Stomach (tissue), 9 donors: Measurements from ENCODE around the gene DCDC2. TPM values are rescaled to one million over a fixed set of nuclear protein-coding genes. Genes with fewer than 3 reads are reported as not detected.

ENCODE experiments used
- DNase-seq, 2 donors: peaks; one replicate each; pipeline versions ENCODE4 v3.0.0 to v3.0.0-alpha.2; 2013 to 2019
- H3K27ac ChIP-seq, 5 donors: fragments of 200-600 bp in 4 of 5; sonication (generic) in 4 of 5; one replicate each; pipeline ENCODE4 v1.5.1; 2013 to 2019; ENCODE audit warnings: mild to moderate bottlenecking in 1 of 5, moderate library complexity in 1 of 5
- H3K27me3 ChIP-seq, 3 donors: fragments of 200-600 bp; sonication (generic); one replicate each; pipeline ENCODE4 v1.5.1; 2017 to 2019; ENCODE audit warnings: mixed run types in 1 of 3
- H3K36me3 ChIP-seq, 4 donors: fragments of 200-600 bp; sonication (generic); 1 replicate in 3 of 4; 2 replicates in 1 of 4; pipeline ENCODE4 v1.5.1; 2016 to 2019
- H3K4me1 ChIP-seq, 4 donors: fragments of 200-600 bp; sonication (generic); one replicate each; pipeline ENCODE4 v1.5.1; 2016 to 2019
- H3K4me3 ChIP-seq, 4 donors: fragments of 200-600 bp; sonication (generic) in 3 of 4; one replicate each; pipeline ENCODE4 v1.5.1; 2016 to 2019; ENCODE audit warnings: mild to moderate bottlenecking in 1 of 4
- H3K9me3 ChIP-seq, 4 donors: fragments of 200-600 bp; sonication (generic); one replicate each; pipeline ENCODE4 v1.5.1; 2016 to 2019
- CTCF ChIP-seq, 7 experiments: fragments of 450-650 bp in 4 of 7; fragments of 200-600 bp in 3 of 7; sonication (generic) in 3 of 7; IDR thresholded peaks; one replicate each; pipeline ENCODE4 v1.5.1; 2016 to 2019; ENCODE audit warnings: antibody characterized with exemption in 7 of 7, control low read depth in 2 of 7, mild to moderate bottlenecking in 1 of 7
- EP300 ChIP-seq: sonication (generic); formaldehyde crosslinking; IDR thresholded peaks from one replicate; pipeline ENCODE4 v1.6.1; 2017; ENCODE audit warnings: antibody characterized with exemption
- POLR2A ChIP-seq, 4 donors: fragments of 450-650 bp; IDR thresholded peaks; one replicate each; pipeline ENCODE4 v1.6.1; 2016; ENCODE audit warnings: antibody characterized with exemption in 4 of 4, control low read depth in 2 of 4, mild to moderate bottlenecking in 1 of 4, moderate library complexity in 1 of 4
- POLR2AphosphoS5 ChIP-seq, 3 donors: sonication (generic); formaldehyde crosslinking; IDR thresholded peaks; one replicate each; pipeline ENCODE4 v1.6.1; 2016; ENCODE audit warnings: antibody characterized with exemption in 3 of 3
- WGBS, 5 donors: extraction: QIAGEN DNeasy Blood & Tissue Kit in 3 of 5; methylation state at CpG; one replicate each; pipeline versions ENCODE4 v1.1.5 to v1.1.7; 2013 to 2018; 5-methylcytosine and 5-hydroxymethylcytosine counted together
- intact Hi-C: fragments of 100-400 bp; cut with DNase I; formaldehyde crosslinking; loops from one replicate; pipeline ENCODE4 v1.15.1; 2023; ENCODE audit warnings: low total_unique reads
- polyA plus RNA-seq, 3 donors: library from polyadenylated mRNA; stranded (reverse); fragments of 200-250 nt; gene quantifications; one replicate each; pipeline ENCODE4 v1.2.3, GENCODE V29; 2013
- total RNA-seq, 5 donors: library from RNA; depleted of rRNA; stranded (reverse); fragments of >200 nt; gene quantifications; one replicate each; pipeline versions ENCODE4 v1.1.0 to v1.2.3, GENCODE V29; 2014 to 2016
- donor health status: healthy with polysubstance abuse.
- donor health status: Bipolar disorder and iron deficiency.
- donor health status: healthy.

Gene DCDC2
- total and polyA plus RNA-seq, 8 donors = under 0.01 to 2.8 (median 1.4) TPM

GRCh38 chr6:24257282-24257681 is 100.6 kb downstream of the DCDC2 start:
- no peak for TF ChIP-seq EP300
- no peak for TF ChIP-seq CTCF (IDR thresholded peaks at IDR 0.05)
- TF ChIP-seq POLR2AphosphoS5 (IDR thresholded peaks at IDR 0.05) = no peak
- TF ChIP-seq POLR2A (IDR thresholded peaks at IDR 0.05) = no peak
- no peak overlapping the region for H3K4me3 ChIP-seq
- DNase-seq = peak in 1 of 2 donors; percentile 20
- no peaks in the 10 kb centered on the region for H3K4me1 ChIP-seq
- 83 to 92% (median 91%) methylated on average over 4 of the region's 4 CpGs for WGBS, 5 donors
- H3K27me3 ChIP-seq = peaks cover 0 to 12% (median 0%) of the 10 kb centered on the region in 3 donors
- peaks cover 0 to 6% (median 0%) of the 10 kb centered on the region in 4 donors for H3K9me3 ChIP-seq
- intact Hi-C loops = no loop called here
- H3K36me3 ChIP-seq = no peaks in the 10 kb centered on the region
- no peak overlapping the region for H3K27ac ChIP-seq

- no peak overlapping the region for H3K27ac ChIP-seq
- H3K4me3 ChIP-seq = no peak overlapping the region
- no peaks in the 10 kb centered on the region for H3K27me3 ChIP-seq
- intact Hi-C loops = no loop called here
- no peaks in the 10 kb centered on the region for H3K36me3 ChIP-seq
- H3K4me1 ChIP-seq = no peaks in the 10 kb centered on the region
- H3K9me3 ChIP-seq = peaks cover 0 to 6% (median 0%) of the 10 kb centered on the region in 4 donors
- no peak for DNase-seq
- 80 to 88% (median 85%) methylated on average over 1 of the region's 1 CpG for WGBS, 5 donors
- TF ChIP-seq POLR2A (IDR thresholded peaks at IDR 0.05) = no peak
- TF ChIP-seq CTCF (IDR thresholded peaks at IDR 0.05) = no peak
- no peak for TF ChIP-seq POLR2AphosphoS5 (IDR thresholded peaks at IDR 0.05)
- TF ChIP-seq EP300 = no peak
These were observed 102.2 kb downstream of the DCDC2 start for GRCh38 chr6:24255676-24256075.

GRCh38 chr6:24253360-24253759 is 104.5 kb downstream of the DCDC2 start:
- TF ChIP-seq EP300 (no peak), CTCF (IDR thresholded peaks at IDR 0.05) (no peak), POLR2AphosphoS5 (IDR thresholded peaks at IDR 0.05) (no peak), POLR2A (IDR thresholded peaks at IDR 0.05) (no peak)
- no peak overlapping the region for H3K4me3 ChIP-seq
- no peaks in the 10 kb centered on the region for H3K27me3 ChIP-seq
- no peak for DNase-seq
- intact Hi-C loops = no loop called here
- no peaks in the 10 kb centered on the region for H3K36me3 ChIP-seq
- peaks cover 0 to 6% (median 0%) of the 10 kb centered on the region in 4 donors for H3K9me3 ChIP-seq
- H3K4me1 ChIP-seq = no peaks in the 10 kb centered on the region
- no peak overlapping the region for H3K27ac ChIP-seq

- DNase-seq = no peak
- Histone ChIP-seq H3K9me3 (peaks cover 0 to 6% (median 0%) of the 10 kb centered on the region in 4 donors), H3K4me1 (no peaks in the 10 kb centered on the region), H3K27me3 (no peaks in the 10 kb centered on the region), H3K36me3 (no peaks in the 10 kb centered on the region), H3K4me3 (no peak overlapping the region), H3K27ac (no peak overlapping the region)
- no peak for TF ChIP-seq POLR2AphosphoS5 (IDR thresholded peaks at IDR 0.05)
- no peak for TF ChIP-seq EP300
- no peak for TF ChIP-seq POLR2A (IDR thresholded peaks at IDR 0.05)
- TF ChIP-seq CTCF (IDR thresholded peaks at IDR 0.05) = no peak
- intact Hi-C loops = no loop called here
- WGBS, 5 donors = 72 to 91% (median 81%) methylated on average over 1 of the region's 1 CpG
These were observed 105.6 kb downstream of the DCDC2 start for GRCh38 chr6:24252280-24252679.
